Neural crest cell (in vitro differentiated cells): ENCODE measurements around the gene RPL37. TPM values are rescaled to one million over a fixed set of nuclear protein-coding genes. Genes with fewer than 3 reads are reported as not detected.

Source experiments
- DNase-seq: peaks from one replicate; pipeline ENCODE4 v3.0.0; 2021; ENCODE audit warnings: low read depth, mixed read lengths, low spot score
- H3K27ac Mint-ChIP-seq: one replicate; pipeline ENCODE4 v1.8.0; 2021; ENCODE audit warnings: mild to moderate bottlenecking, mixed read lengths; ENCODE audit not compliant: unreplicated experiment
- H3K27me3 Mint-ChIP-seq: 2 replicates; pipeline ENCODE4 v1.8.0; 2021; ENCODE audit warnings: low read depth, mild to moderate bottlenecking, mixed read lengths
- H3K36me3 Mint-ChIP-seq: 2 replicates; pipeline ENCODE4 v1.8.0; 2021; ENCODE audit warnings: low read depth, mild to moderate bottlenecking, mixed read lengths
- H3K4me1 Mint-ChIP-seq: 2 replicates; pipeline ENCODE4 v1.8.0; 2021; ENCODE audit warnings: mixed read lengths
- H3K4me3 Mint-ChIP-seq: one replicate; pipeline ENCODE4 v1.8.0; 2021; ENCODE audit warnings: mild to moderate bottlenecking, mixed read lengths
- H3K9me3 Mint-ChIP-seq: 2 replicates; pipeline ENCODE4 v1.8.0; 2021; ENCODE audit warnings: mixed read lengths
- total RNA-seq: library from RNA; stranded (reverse); gene quantifications from 2 replicates; pipeline ENCODE4 v1.2.1, GENCODE V29; 2021
- TF ChIP-seq, protein P1 (sequence below): fragments of 200-600 bp; sonication (generic); conservative IDR thresholded peaks from 2 replicates; pipeline ENCODE4 v1.5.0; 2021; ENCODE audit warnings: antibody characterized with exemption, mild to moderate bottlenecking

Gene RPL37
- total RNA-seq, 1 donor from 2014 or later, result 1,432 TPM

DNA sequence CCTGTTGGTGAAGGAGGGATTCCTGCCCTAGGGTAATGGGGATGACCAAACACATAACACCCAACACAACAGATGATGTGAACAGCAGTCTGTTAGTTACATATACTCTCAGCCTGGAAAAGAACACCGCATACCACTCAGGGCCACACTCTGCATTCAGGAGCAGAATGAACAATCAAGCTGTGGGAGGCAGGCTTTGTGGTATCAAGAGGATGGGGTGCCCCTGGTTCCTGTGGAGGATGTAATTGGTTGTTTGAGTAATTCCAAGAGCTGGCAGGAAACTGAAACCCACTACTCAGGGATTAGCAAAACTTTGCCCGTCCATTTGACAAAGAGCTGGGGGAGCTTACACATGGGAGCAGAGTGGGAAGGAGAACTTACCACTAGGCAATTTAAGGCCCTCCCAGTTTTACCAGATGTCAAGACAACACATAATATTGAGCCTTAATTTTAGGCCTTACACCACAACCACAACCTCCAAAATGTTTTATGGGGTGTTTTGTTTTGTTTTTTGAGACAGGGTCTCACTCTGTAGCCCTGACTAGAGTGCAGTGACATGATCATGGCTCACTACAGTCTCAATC is 21.2 kb downstream of the RPL37 start:
- Mint-ChIP-seq H3K36me3 (no peaks in the 10 kb centered on the region), H3K27me3 (no peaks in the 10 kb centered on the region), H3K27ac (no peak overlapping the region), H3K4me3 (no peak overlapping the region), H3K9me3 (no peaks in the 10 kb centered on the region), H3K4me1 (no peaks in the 10 kb centered on the region)
- no peak for DNase-seq
- TF ChIP-seq, protein P1, sequence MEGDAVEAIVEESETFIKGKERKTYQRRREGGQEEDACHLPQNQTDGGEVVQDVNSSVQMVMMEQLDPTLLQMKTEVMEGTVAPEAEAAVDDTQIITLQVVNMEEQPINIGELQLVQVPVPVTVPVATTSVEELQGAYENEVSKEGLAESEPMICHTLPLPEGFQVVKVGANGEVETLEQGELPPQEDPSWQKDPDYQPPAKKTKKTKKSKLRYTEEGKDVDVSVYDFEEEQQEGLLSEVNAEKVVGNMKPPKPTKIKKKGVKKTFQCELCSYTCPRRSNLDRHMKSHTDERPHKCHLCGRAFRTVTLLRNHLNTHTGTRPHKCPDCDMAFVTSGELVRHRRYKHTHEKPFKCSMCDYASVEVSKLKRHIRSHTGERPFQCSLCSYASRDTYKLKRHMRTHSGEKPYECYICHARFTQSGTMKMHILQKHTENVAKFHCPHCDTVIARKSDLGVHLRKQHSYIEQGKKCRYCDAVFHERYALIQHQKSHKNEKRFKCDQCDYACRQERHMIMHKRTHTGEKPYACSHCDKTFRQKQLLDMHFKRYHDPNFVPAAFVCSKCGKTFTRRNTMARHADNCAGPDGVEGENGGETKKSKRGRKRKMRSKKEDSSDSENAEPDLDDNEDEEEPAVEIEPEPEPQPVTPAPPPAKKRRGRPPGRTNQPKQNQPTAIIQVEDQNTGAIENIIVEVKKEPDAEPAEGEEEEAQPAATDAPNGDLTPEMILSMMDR, result no peak

GRCh38 chr5:40812125-40812524 is 22.9 kb downstream of the RPL37 start:
- Mint-ChIP-seq H3K36me3 (no peaks in the 10 kb centered on the region), H3K4me3 (no peak overlapping the region), H3K9me3 (no peaks in the 10 kb centered on the region), H3K4me1 (peaks cover 6% of the 10 kb centered on the region), H3K27ac (no peak overlapping the region), H3K27me3 (no peaks in the 10 kb centered on the region)
- DNase-seq, result no peak
- TF ChIP-seq, protein P1, result no peak

GRCh38 chr5:40801771-40802562 is 33.1 kb downstream of the RPL37 start:
- Mint-ChIP-seq H3K9me3 (no peaks in the 10 kb centered on the region), H3K4me3 (peak overlapping the region; percentile 64), H3K4me1 (peaks cover 22% of the 10 kb centered on the region), H3K27ac (no peak overlapping the region), H3K27me3 (no peaks in the 10 kb centered on the region), H3K36me3 (no peaks in the 10 kb centered on the region)
- TF ChIP-seq, protein P1, result no peak
- DNase-seq, result no peak

DNA sequence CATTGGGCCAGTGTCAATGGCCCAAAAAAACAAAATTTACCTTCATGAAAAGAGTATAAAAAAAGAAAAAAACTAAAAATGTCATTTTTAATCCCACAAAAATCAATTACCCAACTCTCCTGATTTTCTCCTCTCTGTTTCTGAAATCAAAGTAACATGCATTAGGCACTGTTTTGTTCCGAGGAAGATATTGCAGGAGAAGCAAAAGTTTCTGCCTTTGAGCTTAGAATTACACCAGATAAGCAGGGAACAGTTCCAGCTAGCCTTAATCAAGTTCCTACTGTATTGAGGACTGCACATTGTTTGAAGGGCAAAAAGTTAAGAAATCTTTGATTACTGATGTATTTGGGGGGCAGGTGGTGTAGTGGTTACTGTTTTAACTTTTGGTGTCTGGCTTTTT is 35.8 kb downstream of the RPL37 start:
- H3K9me3 Mint-ChIP-seq, result no peaks in the 10 kb centered on the region
- no peaks in the 10 kb centered on the region for H3K27me3 Mint-ChIP-seq
- H3K27ac Mint-ChIP-seq, result no peak overlapping the region
- TF ChIP-seq, protein P1, result no peak
- no peak for DNase-seq
- peak overlapping the region; percentile 97 for H3K4me3 Mint-ChIP-seq
- peaks cover 9% of the 10 kb centered on the region for H3K36me3 Mint-ChIP-seq
- peaks cover 36% of the 10 kb centered on the region for H3K4me1 Mint-ChIP-seq

DNA sequence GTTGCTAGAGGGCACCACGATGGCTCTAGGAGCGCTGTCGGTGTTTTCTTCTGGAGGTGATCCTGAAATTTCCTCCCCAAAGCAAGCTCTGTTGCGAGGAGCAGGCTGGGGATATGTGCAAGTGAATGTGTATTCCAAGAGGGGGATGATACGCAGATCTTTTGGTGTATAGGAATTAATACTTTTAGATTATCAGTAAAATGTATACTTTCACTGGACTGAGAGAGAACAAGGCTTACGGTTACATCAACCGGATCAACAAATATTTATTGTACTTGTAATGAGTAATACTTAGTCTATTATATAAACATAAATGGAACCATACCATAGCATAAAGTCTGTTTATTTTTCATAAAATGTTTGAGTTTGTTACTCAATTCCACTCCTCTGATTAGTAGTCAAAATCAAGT is 36.2 kb downstream of the RPL37 start:
- Mint-ChIP-seq H3K4me3 (peak overlapping the region; percentile 97), H3K27me3 (no peaks in the 10 kb centered on the region), H3K27ac (peak overlapping the region; percentile 92), H3K9me3 (no peaks in the 10 kb centered on the region), H3K4me1 (peaks cover 40% of the 10 kb centered on the region), H3K36me3 (peaks cover 9% of the 10 kb centered on the region)
- TF ChIP-seq, protein P1, result no peak
- DNase-seq, result no peak
